HepG2 (cell line): ENCODE measurements around the gene CLCA2.

Experiments
- RAD21 ChIP-seq: fragments of 450-650 bp; formaldehyde crosslinking; IDR thresholded peaks from 2 replicates; pipeline ENCODE4 v1.5.0; 2020; ENCODE audit warnings: mild to moderate bottlenecking
- ZBTB1 ChIP-seq: sonication (generic); formaldehyde crosslinking; IDR thresholded peaks from 2 replicates; pipeline ENCODE4 v1.4.0; 2020; ENCODE audit warnings: missing genetic modification reagents, borderline replicate concordance

- TF ChIP-seq RAD21 (no peak), ZBTB1 (CRISPR knock-in tag) (no peak)
These were observed 79.6 kb downstream of the CLCA2 start for GRCh38 chr1:86503406-86504136.
